ENCODE results near the gene NXPE3. TPM values are rescaled to one million over a fixed set of nuclear protein-coding genes. Genes with fewer than 3 reads are reported as not detected.

NXPE3 gene
- total RNA-seq, 6 experiments from 2014 or later: 37.7 to 44.3 (median 41.0) TPM

GRCh38 chr3:101829874-101830273, 50.9 kb downstream of the NXPE3 start:
- Mint-ChIP-seq H3K27me3 (ENCODE audit: insufficient read depth) (no peaks in the 10 kb centered on the region; the same call in 1 of the 2 replicates), H3K4me1 (ENCODE audit: low read depth) (peaks cover 56% of the 10 kb centered on the region), H3K36me3 (ENCODE audit: low read depth) (peaks cover 14% of the 10 kb centered on the region), H3K4me3 (peak overlapping the region; percentile 90; the same call in 1 of the 2 replicates), H3K9me3 (no peaks in the 10 kb centered on the region), H3K27ac (no peak overlapping the region)
- no peak for DNase-seq
- TF ChIP-seq CTCF (IDR thresholded peaks at IDR 0.05): no peak

- DNase-seq: no peak
- peaks cover 20% of the 10 kb centered on the region for H3K36me3 Mint-ChIP-seq (ENCODE audit: low read depth)
- H3K27me3 Mint-ChIP-seq (ENCODE audit: insufficient read depth): no peaks in the 10 kb centered on the region; the same call in 1 of the 2 replicates
- no peak for TF ChIP-seq CTCF (IDR thresholded peaks at IDR 0.05)
- H3K27ac Mint-ChIP-seq: no peak overlapping the region
- H3K4me3 Mint-ChIP-seq: no peak overlapping the region
- H3K4me1 Mint-ChIP-seq (ENCODE audit: low read depth): peaks cover 42% of the 10 kb centered on the region
- H3K9me3 Mint-ChIP-seq: no peaks in the 10 kb centered on the region
Measured at GRCh38 chr3:101833446-101833974, 54.5 kb downstream of the NXPE3 start.

- Mint-ChIP-seq H3K9me3 (no peaks in the 10 kb centered on the region), H3K36me3 (ENCODE audit: low read depth) (peaks cover 20% of the 10 kb centered on the region), H3K27ac (no peak overlapping the region), H3K4me3 (no peak overlapping the region), H3K4me1 (ENCODE audit: low read depth) (peaks cover 21% of the 10 kb centered on the region), H3K27me3 (ENCODE audit: insufficient read depth) (no peaks in the 10 kb centered on the region)
- no peak for DNase-seq
- TF ChIP-seq CTCF (IDR thresholded peaks at IDR 0.05): no peak
Measured at GRCh38 chr3:101835676-101836075, 56.7 kb downstream of the NXPE3 start.

- peaks cover 21% of the 10 kb centered on the region for H3K4me1 Mint-ChIP-seq (ENCODE audit: low read depth)
- no peak overlapping the region for H3K27ac Mint-ChIP-seq
- peaks cover 20% of the 10 kb centered on the region for H3K36me3 Mint-ChIP-seq (ENCODE audit: low read depth)
- no peak for DNase-seq
- H3K27me3 Mint-ChIP-seq (ENCODE audit: insufficient read depth): no peaks in the 10 kb centered on the region
- no peak overlapping the region for H3K4me3 Mint-ChIP-seq
- no peak for TF ChIP-seq CTCF (IDR thresholded peaks at IDR 0.05)
- H3K9me3 Mint-ChIP-seq: no peaks in the 10 kb centered on the region
Measured at GRCh38 chr3:101836160-101836559, 57.1 kb downstream of the NXPE3 start.

GRCh38 chr3:101836652-101837598, 57.9 kb downstream of the NXPE3 start:
- Mint-ChIP-seq H3K27me3 (ENCODE audit: insufficient read depth) (no peaks in the 10 kb centered on the region), H3K36me3 (ENCODE audit: low read depth) (peaks cover 20% of the 10 kb centered on the region), H3K4me3 (no peak overlapping the region), H3K4me1 (ENCODE audit: low read depth) (peaks cover 28% of the 10 kb centered on the region), H3K9me3 (no peaks in the 10 kb centered on the region), H3K27ac (peak overlapping the region; percentile 29; the same call in 1 of the 2 replicates)
- peak; percentile 58 for DNase-seq
- TF ChIP-seq CTCF (IDR thresholded peaks at IDR 0.05): no peak

Data from HFFc6 (cell line).